Neutrophil (primary cell): ENCODE measurements around the gene AMPD3.

ENCODE experiments used
- H3K27ac ChIP-seq: fragments of 200-600 bp; sonication (generic); 2 replicates; pipeline ENCODE4 v1.5.1; 2016; ENCODE audit warnings: mild to moderate bottlenecking, moderate library complexity
- H3K27me3 ChIP-seq: fragments of 200-600 bp; sonication (generic); 2 replicates; pipeline ENCODE4 v1.6.0; 2016; ENCODE audit warnings: mild to moderate bottlenecking
- H3K36me3 ChIP-seq: fragments of 200-600 bp; sonication (generic); 2 replicates; pipeline ENCODE4 v1.5.1; 2017
- H3K4me1 ChIP-seq, 2 experiments: fragments of 200-600 bp in 1 of 2; sonication (generic) in 1 of 2; 1 replicate in 1 of 2; 2 replicates in 1 of 2; pipeline versions ENCODE4 v1.5.1 to v1.6.1; 2013 to 2016; ENCODE audit warnings: low read depth in 1 of 2, low read length in 1 of 2, mild to moderate bottlenecking in 1 of 2, moderate library complexity in 1 of 2; ENCODE audit not compliant: control insufficient read depth in 1 of 2, insufficient read depth in 1 of 2
- H3K4me3 ChIP-seq, 2 experiments: fragments of 200-600 bp in 1 of 2; sonication (generic) in 1 of 2; 1 replicate in 1 of 2; 2 replicates in 1 of 2; pipeline ENCODE4 v1.5.1; 2013 to 2016; ENCODE audit warnings: low read depth in 1 of 2, low read length in 1 of 2, mild to moderate bottlenecking in 1 of 2, moderate library complexity in 1 of 2
- H3K9me3 ChIP-seq: fragments of 200-600 bp; sonication (generic); 2 replicates; pipeline ENCODE4 v1.5.1; 2016
- TF ChIP-seq, protein P1 (sequence below): fragments of 200-600 bp; sonication (generic); IDR thresholded peaks from 2 replicates; pipeline ENCODE4 v1.5.1; 2016; ENCODE audit warnings: antibody characterized with exemption

AMPD3 gene

DNA sequence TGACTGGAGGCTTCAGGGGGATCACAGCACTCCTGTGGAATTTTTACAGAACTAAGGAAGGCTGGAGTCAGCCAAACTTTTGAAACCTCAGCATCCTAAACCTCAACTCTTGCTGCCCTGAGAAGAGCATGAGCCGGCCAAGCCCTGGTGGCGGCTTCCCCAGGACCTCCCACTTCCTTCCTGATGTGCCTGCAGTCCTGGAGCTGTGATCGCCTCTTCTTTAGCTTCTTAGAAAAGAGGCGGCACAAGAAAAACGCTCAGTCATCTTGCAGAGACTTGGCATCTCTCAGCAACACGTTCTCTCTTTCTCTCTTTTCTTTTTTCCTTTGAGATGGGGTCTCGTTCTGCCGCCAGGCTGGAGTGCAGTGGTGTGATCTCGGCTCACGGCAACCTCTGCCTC, 40.4 kb upstream of the AMPD3 start:
- H3K9me3 ChIP-seq = no peaks in the 10 kb centered on the region
- H3K4me1 ChIP-seq = peaks cover 69 to 76% of the 10 kb centered on the region in 2 experiments
- H3K4me3 ChIP-seq = peak overlapping the region; percentile 16 to 34
- TF ChIP-seq, protein P1, sequence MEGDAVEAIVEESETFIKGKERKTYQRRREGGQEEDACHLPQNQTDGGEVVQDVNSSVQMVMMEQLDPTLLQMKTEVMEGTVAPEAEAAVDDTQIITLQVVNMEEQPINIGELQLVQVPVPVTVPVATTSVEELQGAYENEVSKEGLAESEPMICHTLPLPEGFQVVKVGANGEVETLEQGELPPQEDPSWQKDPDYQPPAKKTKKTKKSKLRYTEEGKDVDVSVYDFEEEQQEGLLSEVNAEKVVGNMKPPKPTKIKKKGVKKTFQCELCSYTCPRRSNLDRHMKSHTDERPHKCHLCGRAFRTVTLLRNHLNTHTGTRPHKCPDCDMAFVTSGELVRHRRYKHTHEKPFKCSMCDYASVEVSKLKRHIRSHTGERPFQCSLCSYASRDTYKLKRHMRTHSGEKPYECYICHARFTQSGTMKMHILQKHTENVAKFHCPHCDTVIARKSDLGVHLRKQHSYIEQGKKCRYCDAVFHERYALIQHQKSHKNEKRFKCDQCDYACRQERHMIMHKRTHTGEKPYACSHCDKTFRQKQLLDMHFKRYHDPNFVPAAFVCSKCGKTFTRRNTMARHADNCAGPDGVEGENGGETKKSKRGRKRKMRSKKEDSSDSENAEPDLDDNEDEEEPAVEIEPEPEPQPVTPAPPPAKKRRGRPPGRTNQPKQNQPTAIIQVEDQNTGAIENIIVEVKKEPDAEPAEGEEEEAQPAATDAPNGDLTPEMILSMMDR = no peak
- H3K27ac ChIP-seq = peak overlapping the region; percentile 77
- H3K36me3 ChIP-seq = no peaks in the 10 kb centered on the region
- H3K27me3 ChIP-seq = no peaks in the 10 kb centered on the region

DNA sequence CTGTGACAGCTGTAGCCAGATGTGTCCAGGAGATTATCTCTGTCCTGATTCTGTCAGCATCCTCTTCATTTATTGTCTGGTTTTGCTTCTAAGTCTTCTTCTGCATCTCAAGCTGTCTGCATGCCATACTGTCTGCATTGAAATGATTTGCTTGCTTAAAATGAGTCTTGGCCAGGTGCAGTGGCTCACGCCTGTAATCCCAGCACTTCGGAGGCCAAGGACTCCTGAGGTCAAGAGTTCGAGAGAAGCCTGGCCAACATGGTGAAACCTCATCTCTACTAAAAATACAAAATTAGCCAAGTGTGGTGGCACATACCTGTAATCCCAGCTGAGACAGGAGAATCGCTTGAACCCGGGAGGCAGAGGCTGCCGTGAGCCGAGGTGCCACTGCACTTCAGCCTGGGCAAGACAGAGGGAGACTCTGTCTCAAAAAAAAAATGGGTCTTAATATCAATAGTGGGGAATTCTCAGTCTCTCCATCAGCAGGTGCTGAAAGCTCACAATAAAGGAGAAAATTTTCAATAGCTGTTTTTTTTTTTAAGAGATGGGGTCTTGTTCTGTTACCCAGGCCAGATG, 39.2 kb upstream of the AMPD3 start:
- H3K4me1 ChIP-seq = peaks cover 61 to 71% of the 10 kb centered on the region in 2 experiments
- no peaks in the 10 kb centered on the region for H3K27me3 ChIP-seq
- TF ChIP-seq, protein P1 = no peak
- H3K36me3 ChIP-seq = no peaks in the 10 kb centered on the region
- no peak overlapping the region for H3K4me3 ChIP-seq
- H3K9me3 ChIP-seq = no peaks in the 10 kb centered on the region
- peak overlapping the region; percentile 77 for H3K27ac ChIP-seq

DNA sequence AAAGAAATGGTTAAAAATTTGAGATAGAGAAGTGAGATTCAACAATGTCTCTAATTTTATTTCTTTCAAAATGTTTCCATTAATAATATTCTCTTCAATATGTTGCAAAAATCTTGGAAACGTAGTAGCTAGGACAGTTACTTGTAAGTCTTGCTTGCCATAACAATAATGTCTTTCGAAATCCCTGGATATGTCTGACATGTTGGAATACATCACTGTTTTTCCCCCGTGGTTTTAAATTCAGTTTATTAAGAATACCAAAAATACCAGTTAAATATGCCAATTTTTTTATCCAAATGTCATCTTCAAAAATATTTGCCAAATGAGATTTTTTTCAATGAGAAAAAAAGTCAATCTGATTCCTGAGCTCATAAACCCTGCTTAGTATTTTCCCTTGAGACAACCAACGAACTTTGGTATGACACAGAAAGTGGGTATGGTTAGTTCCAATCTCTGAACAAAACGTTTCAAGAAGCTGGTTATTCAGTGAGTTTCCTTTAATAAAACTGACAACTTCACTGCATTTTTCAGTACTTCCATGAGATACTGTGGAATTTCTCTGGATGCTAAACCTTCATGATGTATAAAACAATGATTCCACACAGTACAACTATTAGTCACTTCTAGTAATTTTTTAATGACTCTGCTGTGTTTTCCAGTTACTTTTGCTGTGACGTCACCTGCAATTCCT, 36.7 kb upstream of the AMPD3 start:
- peak overlapping the region; percentile 51 for H3K27ac ChIP-seq
- H3K27me3 ChIP-seq = no peaks in the 10 kb centered on the region
- no peaks in the 10 kb centered on the region for H3K9me3 ChIP-seq
- TF ChIP-seq, protein P1 = no peak
- H3K4me3 ChIP-seq = peak overlapping the region in 1 of 2 experiments; percentile 25
- H3K4me1 ChIP-seq = peaks cover 56 to 65% of the 10 kb centered on the region in 2 experiments
- H3K36me3 ChIP-seq = no peaks in the 10 kb centered on the region

DNA sequence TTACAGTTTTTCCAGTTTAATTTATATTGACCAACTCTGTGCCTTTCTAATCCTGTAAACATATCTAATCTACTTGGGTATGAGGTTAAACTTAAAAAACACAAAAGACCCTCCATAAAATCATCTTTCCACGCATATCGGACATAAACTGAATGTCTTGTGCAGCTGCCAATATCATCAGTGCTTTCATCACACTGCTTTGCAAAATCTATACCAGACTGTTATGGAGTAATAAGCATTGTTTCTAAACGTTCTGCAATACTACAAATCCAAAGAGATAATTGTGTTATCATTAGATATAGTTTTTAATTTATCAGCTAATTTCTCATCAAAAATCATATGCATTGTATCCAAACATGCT, 36.1 kb upstream of the AMPD3 start:
- Histone ChIP-seq H3K27me3 (no peaks in the 10 kb centered on the region), H3K4me1 (peaks cover 54 to 61% of the 10 kb centered on the region in 2 experiments), H3K36me3 (no peaks in the 10 kb centered on the region), H3K9me3 (no peaks in the 10 kb centered on the region), H3K4me3 (peak overlapping the region in 1 of 2 experiments; percentile 25), H3K27ac (peak overlapping the region; percentile 51)
- TF ChIP-seq, protein P1 = no peak

DNA sequence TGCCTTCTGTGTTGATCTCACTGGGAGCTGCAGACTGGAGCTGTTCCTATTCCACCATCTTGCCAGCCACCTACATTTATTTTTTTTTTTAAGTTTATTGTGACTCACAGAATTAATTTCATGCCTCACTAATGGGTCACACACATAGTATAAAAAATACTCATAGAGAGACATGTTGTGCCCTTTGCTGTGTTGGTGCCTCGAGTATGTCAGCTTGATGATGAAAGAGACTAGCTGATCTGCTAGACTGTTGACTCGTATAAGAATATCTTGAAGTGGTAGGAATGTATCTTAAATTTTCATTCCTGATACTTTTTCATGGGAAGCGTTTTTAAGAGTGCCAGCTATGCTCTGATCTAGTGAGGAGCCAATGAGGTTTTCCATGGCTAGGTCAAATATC, 28.6 kb upstream of the AMPD3 start:
- TF ChIP-seq, protein P1 = no peak

More for the DNA sequence above, 28.6 kb upstream of the AMPD3 start:
- Histone ChIP-seq H3K27ac (no peak overlapping the region), H3K4me3 (no peak overlapping the region), H3K4me1 (peaks cover 10 to 13% of the 10 kb centered on the region in 2 experiments), H3K9me3 (no peaks in the 10 kb centered on the region), H3K27me3 (no peaks in the 10 kb centered on the region), H3K36me3 (no peaks in the 10 kb centered on the region)
